ENCODE results near the gene EXOG.

Gene EXOG

DNA sequence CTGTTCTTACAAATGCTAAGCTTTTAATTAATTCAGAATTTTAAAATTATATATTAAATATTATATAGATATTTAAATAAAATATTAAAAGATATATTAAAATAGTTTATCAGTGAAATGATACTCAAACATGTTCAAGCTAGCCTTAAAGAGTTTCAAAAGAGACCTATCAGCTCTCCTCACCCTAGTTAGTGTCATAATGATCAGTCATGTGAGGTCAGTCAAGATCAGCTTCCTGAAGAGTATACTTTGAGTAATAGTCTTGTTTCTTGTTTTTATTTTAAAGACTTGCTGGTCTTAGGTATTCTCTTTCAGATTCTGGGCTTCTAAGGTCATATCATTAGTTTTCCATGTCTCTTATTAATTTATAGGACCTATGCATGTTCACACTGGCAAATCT lies 14.5 kb downstream of the EXOG start:
- no peak for DNase-seq (ENCODE audit: low read depth)

GRCh38 chr3:38511546-38511945 lies 15.4 kb downstream of the EXOG start:
- no peak for DNase-seq (ENCODE audit: low read depth)

DNA sequence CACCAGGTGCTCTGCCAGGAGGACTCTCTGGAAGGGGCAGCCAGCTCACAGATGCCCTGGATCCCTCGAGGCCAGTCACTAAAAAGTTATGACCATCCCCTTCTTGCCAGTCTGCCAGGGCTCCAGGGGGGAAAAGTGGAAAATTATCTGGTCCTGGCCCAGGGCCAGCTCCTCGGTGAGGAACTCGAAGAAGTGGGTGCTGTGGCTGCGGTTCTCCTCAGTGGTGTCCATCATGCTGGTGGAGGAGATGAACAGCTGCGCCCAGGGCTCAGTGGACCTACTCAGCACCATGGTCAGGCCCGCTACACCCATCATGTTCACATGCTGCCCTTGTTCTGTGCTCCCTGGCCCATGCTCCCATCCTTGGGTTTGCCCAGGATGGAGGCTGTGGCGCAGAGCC lies 19.2 kb downstream of the EXOG start:
- DNase-seq (ENCODE audit: low read depth): no peak

GRCh38 chr3:38516669-38517068 lies 20.5 kb downstream of the EXOG start:
- no peak for DNase-seq (ENCODE audit: low read depth)

DNA sequence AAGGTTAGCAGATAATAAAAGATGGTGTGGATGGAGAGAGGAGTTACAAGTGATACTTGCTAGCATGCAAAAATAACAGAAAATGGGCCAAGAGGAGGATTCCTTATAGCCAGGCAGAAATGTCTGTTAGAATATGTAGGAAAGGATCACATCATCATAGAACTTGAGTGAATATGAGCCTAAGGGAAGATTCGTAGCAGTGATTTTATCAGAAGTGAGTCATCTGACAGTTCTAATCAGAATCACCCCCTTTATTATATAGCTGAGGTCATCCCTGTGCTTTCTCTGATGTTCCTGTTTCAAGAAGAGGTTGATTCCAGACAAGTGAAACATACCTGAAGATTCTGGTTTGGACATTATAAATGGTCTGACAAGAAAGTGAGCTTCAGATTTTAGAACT lies 22.9 kb downstream of the EXOG start:
- DNase-seq (ENCODE audit: low read depth): no peak

DNA sequence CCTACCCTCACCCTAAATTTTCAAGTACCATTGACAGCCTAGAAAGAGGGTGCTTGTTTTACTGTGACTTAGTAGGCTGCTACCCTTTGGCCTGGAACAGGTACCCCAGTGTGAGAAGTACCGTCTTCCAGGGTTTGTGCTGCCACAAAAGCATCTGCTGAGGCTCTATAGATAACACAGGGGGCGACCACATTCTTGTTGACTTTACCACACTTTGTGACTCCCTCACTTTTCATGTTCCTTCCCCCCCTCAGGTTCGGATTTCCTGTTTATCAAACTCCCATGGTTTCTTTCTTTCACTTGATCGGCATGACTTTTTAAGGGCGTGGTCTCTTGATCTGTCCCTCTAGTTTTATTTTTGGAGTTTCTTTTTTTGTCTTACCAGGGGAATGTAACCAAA lies 23.5 kb downstream of the EXOG start:
- DNase-seq (ENCODE audit: low read depth): no peak

GRCh38 chr3:38521391-38521987 lies 25.3 kb downstream of the EXOG start:
- DNase-seq (ENCODE audit: low read depth): peak; percentile 38

GRCh38 chr3:38522002-38522401 lies 25.9 kb downstream of the EXOG start:
- no peak for DNase-seq (ENCODE audit: low read depth)

- no peak for DNase-seq (ENCODE audit: low read depth)
These were observed 28.1 kb downstream of the EXOG start for GRCh38 chr3:38524141-38524739.

DNA sequence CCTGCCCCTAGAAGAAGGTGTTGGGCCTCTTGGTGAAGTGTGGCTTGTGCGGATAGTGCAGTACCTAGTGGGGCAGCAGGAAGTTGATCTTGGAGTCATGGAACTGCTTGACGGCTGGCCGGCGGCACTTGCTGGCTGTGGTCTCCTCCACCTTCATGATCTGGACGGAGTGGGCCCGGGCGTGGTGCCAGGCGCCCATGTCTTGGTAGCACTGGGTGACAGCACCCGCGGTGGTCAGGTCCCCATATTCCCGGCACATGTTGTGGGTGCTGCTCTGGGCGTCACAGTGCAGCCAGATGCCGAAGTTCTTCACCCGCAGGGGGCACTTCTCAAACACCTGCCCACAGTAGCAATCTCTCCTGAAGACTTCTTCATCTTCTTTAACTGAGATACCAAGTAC lies 30.7 kb downstream of the EXOG start:
- no peak for DNase-seq (ENCODE audit: low read depth)

GRCh38 chr3:38528457-38528856 lies 32.3 kb downstream of the EXOG start:
- no peak for DNase-seq (ENCODE audit: low read depth)

DNA sequence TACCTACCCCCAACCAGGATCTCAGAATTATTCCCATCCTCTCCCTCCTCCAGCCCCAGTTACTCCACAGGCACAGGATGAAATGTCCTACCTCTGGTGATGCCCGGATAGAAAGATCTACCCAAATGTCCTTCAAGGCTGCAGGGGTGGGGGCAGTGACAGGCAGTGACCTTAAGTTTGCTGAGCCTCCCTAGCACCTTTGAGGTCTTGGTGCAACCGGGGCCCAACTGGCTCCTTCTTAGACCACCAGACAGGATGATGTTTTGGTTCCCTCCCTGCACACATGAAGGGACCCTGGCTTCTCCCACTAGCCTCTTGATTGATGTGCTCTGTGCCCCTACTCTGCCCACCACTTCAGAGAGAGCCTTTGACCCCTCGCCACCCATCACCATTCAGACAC lies 36.4 kb downstream of the EXOG start:
- no peak for DNase-seq (ENCODE audit: low read depth)

- DNase-seq (ENCODE audit: low read depth): no peak
These were observed 37.3 kb downstream of the EXOG start for GRCh38 chr3:38533285-38533976.

GRCh38 chr3:38534180-38534579 lies 38.0 kb downstream of the EXOG start:
- no peak for DNase-seq (ENCODE audit: low read depth)

DNA sequence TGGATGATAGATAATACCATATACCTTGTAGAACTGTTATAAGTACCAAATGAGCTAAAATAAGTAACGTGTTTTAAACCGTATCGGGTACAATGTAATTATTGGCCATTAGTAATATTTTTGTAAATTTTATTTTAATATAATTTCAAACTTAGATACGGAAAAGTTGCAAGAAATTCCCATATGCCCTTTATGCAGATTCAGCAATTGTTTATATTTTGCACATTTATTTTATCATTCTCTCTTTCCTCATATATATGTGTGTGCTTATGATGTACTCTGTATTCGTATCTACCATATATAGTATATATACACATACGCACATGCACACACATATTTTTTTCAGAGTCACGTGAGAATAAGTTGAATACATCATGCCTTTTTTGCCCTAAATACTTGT lies 38.5 kb downstream of the EXOG start:
- no peak for DNase-seq (ENCODE audit: low read depth)

- DNase-seq (ENCODE audit: low read depth): no peak
These were observed 40.5 kb downstream of the EXOG start for GRCh38 chr3:38536671-38537070.

GRCh38 chr3:38538773-38539353 lies 42.7 kb downstream of the EXOG start:
- no peak for DNase-seq (ENCODE audit: low read depth)

- DNase-seq (ENCODE audit: low read depth): no peak
These were observed 45.7 kb downstream of the EXOG start for GRCh38 chr3:38541806-38542205.

DNA sequence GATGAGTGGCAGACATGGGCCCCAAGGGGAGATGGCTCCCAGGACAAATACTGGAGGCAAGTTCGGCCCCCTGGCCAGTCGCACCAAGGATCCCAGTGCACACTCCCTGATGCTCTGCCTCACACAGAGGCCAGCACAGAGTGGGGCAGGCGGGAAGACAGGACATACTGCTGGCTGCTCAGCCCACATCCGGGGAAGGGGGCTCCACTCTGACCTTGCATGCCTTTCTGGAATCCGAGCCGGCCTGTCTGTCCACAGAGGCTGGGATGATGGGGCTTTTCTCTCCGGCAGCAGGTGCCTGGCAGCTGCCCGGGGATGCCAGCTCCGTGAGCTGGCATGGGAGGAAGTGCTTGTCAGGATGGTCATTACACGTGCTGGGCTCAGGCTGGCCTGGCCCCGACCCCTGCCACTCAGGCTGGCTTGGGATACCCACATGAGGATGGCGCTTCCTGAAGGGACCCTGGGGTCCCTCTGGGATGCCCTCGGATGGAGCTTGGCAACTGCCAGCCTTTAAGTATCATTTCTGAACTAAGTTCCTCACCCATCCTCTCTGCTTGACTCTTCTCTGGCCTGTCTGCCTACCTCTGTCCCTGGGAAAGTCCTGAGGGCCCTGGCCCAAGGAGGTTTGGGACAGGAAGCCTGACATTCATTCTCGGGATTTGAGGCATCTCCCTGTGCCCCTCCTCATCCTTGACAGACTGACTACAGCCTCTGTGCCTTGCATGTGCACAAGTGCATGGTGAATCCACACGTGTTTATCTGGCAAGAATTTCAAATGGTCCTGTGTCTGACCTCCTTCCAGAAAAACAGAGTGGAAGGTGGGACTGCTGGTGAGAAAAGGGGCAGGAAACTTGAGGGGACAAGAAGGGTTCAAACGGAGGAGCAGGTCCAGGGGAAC lies 46.5 kb downstream of the EXOG start:
- no peak for DNase-seq (ENCODE audit: low read depth)

DNA sequence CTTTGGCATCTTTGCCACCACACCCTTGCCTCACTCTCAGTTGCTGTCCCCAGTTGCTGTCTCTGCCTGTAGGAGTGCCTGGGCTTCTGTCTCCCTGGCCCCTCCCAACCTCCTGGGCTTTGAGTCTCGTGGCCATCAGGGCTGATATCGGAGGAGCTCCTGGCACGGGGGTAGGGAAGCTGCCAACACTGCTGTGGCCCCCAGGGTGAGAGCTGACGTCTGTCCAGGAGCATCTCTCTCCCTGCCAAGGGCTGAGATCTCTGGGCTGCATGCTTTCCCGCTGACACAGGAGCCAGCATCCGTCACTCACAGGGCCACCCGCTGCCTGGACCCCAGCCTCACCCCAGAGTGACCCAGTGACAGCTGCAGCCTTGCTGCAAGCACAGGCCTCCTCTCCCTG lies 47.4 kb downstream of the EXOG start:
- DNase-seq (ENCODE audit: low read depth): no peak

DNA sequence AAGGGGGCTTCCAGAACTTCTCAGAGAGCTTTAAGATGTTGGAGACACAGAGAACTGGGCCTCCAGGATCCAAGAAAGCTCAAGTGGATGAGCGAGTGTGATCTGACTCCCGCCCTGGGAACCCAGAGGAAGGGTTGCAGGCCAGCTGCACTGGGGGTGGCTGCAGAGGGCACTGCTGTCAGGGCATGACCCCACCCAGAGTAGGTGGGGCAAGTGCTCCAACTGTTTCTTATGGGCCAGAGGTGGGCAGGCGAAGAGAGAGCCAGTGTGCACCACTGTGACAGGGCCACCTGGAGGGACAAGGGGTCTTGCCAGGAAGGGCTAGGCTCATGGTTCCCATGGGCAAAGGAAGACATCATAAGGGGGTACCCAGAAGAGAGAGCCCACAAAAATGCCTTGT lies 48.8 kb downstream of the EXOG start:
- no peak for DNase-seq (ENCODE audit: low read depth)

GRCh38 chr3:38545550-38545949 lies 49.4 kb downstream of the EXOG start:
- DNase-seq (ENCODE audit: low read depth): no peak
